Measurements from ENCODE around the gene CRADD. TPM values are rescaled to one million over a fixed set of nuclear protein-coding genes. Genes with fewer than 3 reads are reported as not detected.
A peak's percentile ranks its signal among the peaks of the same experiment; 100 is the strongest.

Gene CRADD
- polyA plus RNA-seq, 4 donors, result 19.0 to 49.4 (median 27.1) TPM

- WGBS, 3 donors, result 62 to 81% (median 67%) methylated on average over 2 of the region's 2 CpGs
- peaks cover 0 to 8% (median 0%) of the 10 kb centered on the region in 3 donors for H3K4me1 ChIP-seq (ENCODE audit: control insufficient read depth in 3 of 3, insufficient read depth in 2 of 3, low read depth in 1 of 3, low read length in 2 of 3)
- no peak overlapping the region for H3K4me3 ChIP-seq (ENCODE audit: low read depth in 1 of 3, low read length in 3 of 3)
- peak overlapping the region in 1 of 3 donors; percentile 34 for H3K27ac ChIP-seq (ENCODE audit: low read depth in 1 of 3, low read length in 2 of 3)
- no peaks in the 10 kb centered on the region for H3K9me3 ChIP-seq (ENCODE audit: control insufficient read depth in 2 of 2, insufficient read depth in 1 of 2, low read depth in 1 of 2, low read length in 1 of 2)
- H3K36me3 ChIP-seq (ENCODE audit: control insufficient read depth in 3 of 3, insufficient read depth in 2 of 3, low read depth in 1 of 3, low read length in 3 of 3), result no peaks in the 10 kb centered on the region
- FAIRE-seq (no peak), DNase-seq (peak; percentile 63 to 82)
- no peaks in the 10 kb centered on the region for H3K27me3 ChIP-seq (ENCODE audit: control insufficient read depth in 3 of 3, insufficient read depth in 3 of 3, low read length in 3 of 3)
Measured at GRCh38 chr12:93663006-93663728, 14.0 kb upstream of the CRADD start.

- H3K4me1 ChIP-seq (ENCODE audit: control insufficient read depth in 3 of 3, insufficient read depth in 2 of 3, low read depth in 1 of 3, low read length in 2 of 3), result peaks cover 0 to 8% (median 0%) of the 10 kb centered on the region in 3 donors
- no peaks in the 10 kb centered on the region for H3K9me3 ChIP-seq (ENCODE audit: control insufficient read depth in 2 of 2, insufficient read depth in 1 of 2, low read depth in 1 of 2, low read length in 1 of 2)
- H3K27ac ChIP-seq (ENCODE audit: low read depth in 1 of 3, low read length in 2 of 3), result peak overlapping the region in 1 of 3 donors; percentile 14
- WGBS, 3 donors, result 95 to 96% (median 96%) methylated on average over 4 of the region's 4 CpGs
- no peak for DNase-seq
- FAIRE-seq, result no peak
- no peak overlapping the region for H3K4me3 ChIP-seq (ENCODE audit: low read depth in 1 of 3, low read length in 3 of 3)
- no peaks in the 10 kb centered on the region for H3K36me3 ChIP-seq (ENCODE audit: control insufficient read depth in 3 of 3, insufficient read depth in 2 of 3, low read depth in 1 of 3, low read length in 3 of 3)
- H3K27me3 ChIP-seq (ENCODE audit: control insufficient read depth in 3 of 3, insufficient read depth in 3 of 3, low read length in 3 of 3), result no peaks in the 10 kb centered on the region
Measured at GRCh38 chr12:93663729-93664084, 13.5 kb upstream of the CRADD start.

GRCh38 chr12:93664573-93665138 is 12.5 kb upstream of the CRADD start:
- no peak for DNase-seq
- no peak for FAIRE-seq
- 85 to 95% (median 87%) methylated on average over 2 of the region's 2 CpGs for WGBS, 3 donors
- peaks cover 0 to 8% (median 0%) of the 10 kb centered on the region in 3 donors for H3K4me1 ChIP-seq (ENCODE audit: control insufficient read depth in 3 of 3, insufficient read depth in 2 of 3, low read depth in 1 of 3, low read length in 2 of 3)
- no peaks in the 10 kb centered on the region for H3K36me3 ChIP-seq (ENCODE audit: control insufficient read depth in 3 of 3, insufficient read depth in 2 of 3, low read depth in 1 of 3, low read length in 3 of 3)
- no peaks in the 10 kb centered on the region for H3K27me3 ChIP-seq (ENCODE audit: control insufficient read depth in 3 of 3, insufficient read depth in 3 of 3, low read length in 3 of 3)
- no peak overlapping the region for H3K4me3 ChIP-seq (ENCODE audit: low read depth in 1 of 3, low read length in 3 of 3)
- H3K27ac ChIP-seq (ENCODE audit: low read depth in 1 of 3, low read length in 2 of 3), result no peak overlapping the region
- peaks cover 0 to 3% of the 10 kb centered on the region in 2 donors for H3K9me3 ChIP-seq (ENCODE audit: control insufficient read depth in 2 of 2, insufficient read depth in 1 of 2, low read depth in 1 of 2, low read length in 1 of 2)

- Histone ChIP-seq H3K36me3 (ENCODE audit: control insufficient read depth in 3 of 3, insufficient read depth in 2 of 3, low read depth in 1 of 3, low read length in 3 of 3) (no peaks in the 10 kb centered on the region), H3K27me3 (ENCODE audit: control insufficient read depth in 3 of 3, insufficient read depth in 3 of 3, low read length in 3 of 3) (no peaks in the 10 kb centered on the region), H3K4me1 (ENCODE audit: control insufficient read depth in 3 of 3, insufficient read depth in 2 of 3, low read depth in 1 of 3, low read length in 2 of 3) (peaks cover 0 to 8% (median 0%) of the 10 kb centered on the region in 3 donors), H3K27ac (ENCODE audit: low read depth in 1 of 3, low read length in 2 of 3) (no peak overlapping the region), H3K4me3 (ENCODE audit: low read depth in 1 of 3, low read length in 3 of 3) (no peak overlapping the region), H3K9me3 (ENCODE audit: control insufficient read depth in 2 of 2, insufficient read depth in 1 of 2, low read depth in 1 of 2, low read length in 1 of 2) (peaks cover 0 to 4% of the 10 kb centered on the region in 2 donors)
- DNase-seq, result no peak
- 89 to 93% (median 90%) methylated on average over 1 of the region's 1 CpG for WGBS, 3 donors
- no peak for FAIRE-seq
Measured at GRCh38 chr12:93667672-93668071, 9.5 kb upstream of the CRADD start.

- FAIRE-seq, result no peak
Measured at GRCh38 chr12:93668919-93669418, 8.2 kb upstream of the CRADD start.

GRCh38 chr12:93669452-93669851 is 7.7 kb upstream of the CRADD start:
- H3K27me3 ChIP-seq (ENCODE audit: control insufficient read depth in 3 of 3, insufficient read depth in 3 of 3, low read length in 3 of 3), result no peaks in the 10 kb centered on the region
- H3K4me3 ChIP-seq (ENCODE audit: low read depth in 1 of 3, low read length in 3 of 3), result no peak overlapping the region
- H3K36me3 ChIP-seq (ENCODE audit: control insufficient read depth in 3 of 3, insufficient read depth in 2 of 3, low read depth in 1 of 3, low read length in 3 of 3), result no peaks in the 10 kb centered on the region
- peaks cover 0 to 4% of the 10 kb centered on the region in 2 donors for H3K9me3 ChIP-seq (ENCODE audit: control insufficient read depth in 2 of 2, insufficient read depth in 1 of 2, low read depth in 1 of 2, low read length in 1 of 2)
- 90 to 95% (median 92%) methylated on average over 3 of the region's 3 CpGs for WGBS, 3 donors
- no peak for DNase-seq
- no peaks in the 10 kb centered on the region for H3K4me1 ChIP-seq (ENCODE audit: control insufficient read depth in 3 of 3, insufficient read depth in 2 of 3, low read depth in 1 of 3, low read length in 2 of 3)
- no peak overlapping the region for H3K27ac ChIP-seq (ENCODE audit: low read depth in 1 of 3, low read length in 2 of 3)
- FAIRE-seq, result no peak

More at GRCh38 chr12:93668919-93669418, 8.2 kb upstream of the CRADD start:
- Histone ChIP-seq H3K4me1 (ENCODE audit: control insufficient read depth in 3 of 3, insufficient read depth in 2 of 3, low read depth in 1 of 3, low read length in 2 of 3) (peaks cover 0 to 1% (median 0%) of the 10 kb centered on the region in 3 donors), H3K9me3 (ENCODE audit: control insufficient read depth in 2 of 2, insufficient read depth in 1 of 2, low read depth in 1 of 2, low read length in 1 of 2) (peaks cover 0 to 4% of the 10 kb centered on the region in 2 donors), H3K4me3 (ENCODE audit: low read depth in 1 of 3, low read length in 3 of 3) (no peak overlapping the region), H3K27ac (ENCODE audit: low read depth in 1 of 3, low read length in 2 of 3) (no peak overlapping the region), H3K36me3 (ENCODE audit: control insufficient read depth in 3 of 3, insufficient read depth in 2 of 3, low read depth in 1 of 3, low read length in 3 of 3) (no peaks in the 10 kb centered on the region), H3K27me3 (ENCODE audit: control insufficient read depth in 3 of 3, insufficient read depth in 3 of 3, low read length in 3 of 3) (no peaks in the 10 kb centered on the region)
- no peak for DNase-seq
- 82 to 85% (median 83%) methylated on average over 5 of the region's 5 CpGs for WGBS, 3 donors

GRCh38 chr12:93670104-93670503 is 7.1 kb upstream of the CRADD start:
- DNase-seq (no peak), FAIRE-seq (no peak)
- H3K27ac ChIP-seq (ENCODE audit: low read depth in 1 of 3, low read length in 2 of 3), result no peak overlapping the region
- peaks cover 0 to 4% of the 10 kb centered on the region in 2 donors for H3K9me3 ChIP-seq (ENCODE audit: control insufficient read depth in 2 of 2, insufficient read depth in 1 of 2, low read depth in 1 of 2, low read length in 1 of 2)
- H3K36me3 ChIP-seq (ENCODE audit: control insufficient read depth in 3 of 3, insufficient read depth in 2 of 3, low read depth in 1 of 3, low read length in 3 of 3), result no peaks in the 10 kb centered on the region
- no peak overlapping the region for H3K4me3 ChIP-seq (ENCODE audit: low read depth in 1 of 3, low read length in 3 of 3)
- no peaks in the 10 kb centered on the region for H3K27me3 ChIP-seq (ENCODE audit: control insufficient read depth in 3 of 3, insufficient read depth in 3 of 3, low read length in 3 of 3)
- WGBS, 3 donors, result 83 to 87% (median 86%) methylated on average over 4 of the region's 4 CpGs
- H3K4me1 ChIP-seq (ENCODE audit: control insufficient read depth in 3 of 3, insufficient read depth in 2 of 3, low read depth in 1 of 3, low read length in 2 of 3), result no peaks in the 10 kb centered on the region

GRCh38 chr12:93671044-93671443 is 6.1 kb upstream of the CRADD start:
- H3K4me3 ChIP-seq (ENCODE audit: low read depth in 1 of 3, low read length in 3 of 3), result no peak overlapping the region
- H3K27ac ChIP-seq (ENCODE audit: low read depth in 1 of 3, low read length in 2 of 3), result no peak overlapping the region
- no peaks in the 10 kb centered on the region for H3K4me1 ChIP-seq (ENCODE audit: control insufficient read depth in 3 of 3, insufficient read depth in 2 of 3, low read depth in 1 of 3, low read length in 2 of 3)
- no peak for FAIRE-seq
- no peaks in the 10 kb centered on the region for H3K36me3 ChIP-seq (ENCODE audit: control insufficient read depth in 3 of 3, insufficient read depth in 2 of 3, low read depth in 1 of 3, low read length in 3 of 3)
- peaks cover 0 to 4% of the 10 kb centered on the region in 2 donors for H3K9me3 ChIP-seq (ENCODE audit: control insufficient read depth in 2 of 2, insufficient read depth in 1 of 2, low read depth in 1 of 2, low read length in 1 of 2)
- DNase-seq, result no peak
- 84 to 88% (median 87%) methylated on average over 3 of the region's 3 CpGs for WGBS, 3 donors
- H3K27me3 ChIP-seq (ENCODE audit: control insufficient read depth in 3 of 3, insufficient read depth in 3 of 3, low read length in 3 of 3), result no peaks in the 10 kb centered on the region

All from small intestine (tissue), 7 donors.